B cell (primary cell): ENCODE measurements around the gene TRDN. TPM values are rescaled to one million over a fixed set of nuclear protein-coding genes. Genes with fewer than 3 reads are reported as not detected.

Source experiments
- ATAC-seq: fragments of 200-7000 bp; cut with Tn5 transposase; one replicate; pipeline ENCODE4 v1.10.0; 2021; ENCODE audit warnings: low read depth, mild to moderate bottlenecking, moderate number of reproducible peaks, moderate library complexity
- CTCF ChIA-PET: fragments of 350-600 bp; sonication (Branson Sonifier 250); formaldehyde crosslinking; loops from one replicate; lab custom pipeline; 2021; ENCODE audit warnings: antibody characterized with exemption, inconsistent platforms; lab: Charles Lee
- POLR2A ChIA-PET: fragments of 350-600 bp; sonication (Branson Sonifier 250); formaldehyde crosslinking; loops from one replicate; lab custom pipeline; 2021; ENCODE audit warnings: antibody characterized with exemption; lab: Charles Lee
- DNase-seq: peaks from one replicate; pipeline ENCODE4 v3.0.0; 2013
- H2AFZ ChIP-seq: 2 replicates; pipeline ENCODE4 v1.6.1; 2012; ENCODE audit warnings: mild to moderate bottlenecking, low read depth, low read length; ENCODE audit not compliant: insufficient read depth, poor library complexity, severe bottlenecking
- H3K27ac ChIP-seq, 2 donors: 1 replicate in 1 of 2; 2 replicates in 1 of 2; pipeline ENCODE4 v1.5.1; 2012 to 2013; ENCODE audit warnings: low read length in 2 of 2, mild to moderate bottlenecking in 2 of 2, moderate library complexity in 1 of 2
- H3K27me3 ChIP-seq, 4 experiments: fragments of 200-600 bp in 1 of 4; sonication (generic) in 1 of 4; replicated peaks in 1 of 4; 1 replicate in 2 of 4; 2 replicates in 2 of 4; pipeline versions ENCODE4 v1.6.1 to v1.7.0; 2013 to 2016; ENCODE audit warnings: low read length in 3 of 4, mild to moderate bottlenecking in 2 of 4, mixed read lengths in 1 of 4, moderate library complexity in 1 of 4; ENCODE audit not compliant: insufficient read depth in 4 of 4, control insufficient read depth in 3 of 4; ENCODE audit errors: control extremely low read depth in 1 of 4
- H3K36me3 ChIP-seq, 2 experiments: replicated peaks in 1 of 2; 1 replicate in 1 of 2; 2 replicates in 1 of 2; pipeline versions ENCODE4 v1.6.1 to v1.7.1; 2013; ENCODE audit warnings: low read length in 1 of 2; ENCODE audit not compliant: insufficient read depth in 2 of 2, control insufficient read depth in 1 of 2; ENCODE audit errors: control extremely low read depth in 1 of 2, extremely low read depth in 1 of 2
- H3K4me1 ChIP-seq, 2 donors: fragments of 200-600 bp in 1 of 2; sonication (generic) in 1 of 2; 1 replicate in 1 of 2; 2 replicates in 1 of 2; pipeline versions ENCODE4 v1.5.1 to v1.6.1; 2013 to 2017; ENCODE audit warnings: low read length in 2 of 2; ENCODE audit not compliant: control insufficient read depth in 2 of 2, insufficient read depth in 2 of 2
- H3K4me2 ChIP-seq: replicated peaks from 2 replicates; pipeline ENCODE3; 2012; ENCODE audit warnings: mild to moderate bottlenecking, low read depth, low read length; ENCODE audit not compliant: poor library complexity, severe bottlenecking
- H3K4me3 ChIP-seq, 5 experiments: fragments of 200-600 bp in 1 of 5; sonication (generic) in 1 of 5; 1 replicate in 3 of 5; 2 replicates in 2 of 5; pipeline versions ENCODE4 v1.5.1 to v1.7.0; 2011 to 2016; ENCODE audit warnings: low read length in 4 of 5, mild to moderate bottlenecking in 4 of 5, low read depth in 2 of 5, control low read depth in 1 of 5, moderate library complexity in 1 of 5; ENCODE audit not compliant: insufficient read depth in 1 of 5; ENCODE audit errors: control extremely low read depth in 1 of 5, extremely low read depth in 1 of 5
- H3K79me2 ChIP-seq: fragments of 200-600 bp; sonication (generic); one replicate; pipeline ENCODE4 v1.6.0; 2016; ENCODE audit warnings: low read length; ENCODE audit not compliant: control insufficient read depth, insufficient read depth
- H3K9ac ChIP-seq: fragments of 200-600 bp; sonication (generic); 2 replicates; pipeline ENCODE4 v1.6.1; 2017; ENCODE audit warnings: mild to moderate bottlenecking, low read length, moderate library complexity
- H3K9me3 ChIP-seq, 3 donors: one replicate each; pipeline versions ENCODE4 v1.6.1 to v1.7.1; 2013; ENCODE audit warnings: low read length in 2 of 3; ENCODE audit not compliant: control insufficient read depth in 2 of 3, insufficient read depth in 1 of 3; ENCODE audit errors: control extremely low read depth in 1 of 3
- H4K20me1 ChIP-seq: 2 replicates; pipeline ENCODE4 v1.6.0; 2012; ENCODE audit warnings: mild to moderate bottlenecking, low read length; ENCODE audit not compliant: insufficient read depth, control insufficient read depth, poor library complexity, severe bottlenecking
- H3K27ac Mint-ChIP-seq: one replicate; pipeline ENCODE4 v1.8.0; 2021; ENCODE audit warnings: mixed read lengths
- H3K27me3 Mint-ChIP-seq: one replicate; pipeline ENCODE4 v1.8.0; 2021; ENCODE audit warnings: mixed read lengths
- H3K4me1 Mint-ChIP-seq: one replicate; pipeline ENCODE4 v1.8.0; 2021; ENCODE audit warnings: mixed read lengths
- H3K4me3 Mint-ChIP-seq: one replicate; pipeline ENCODE4 v1.8.0; 2021; ENCODE audit warnings: mixed read lengths
- H3K9me3 Mint-ChIP-seq: one replicate; pipeline ENCODE4 v1.8.0; 2022; ENCODE audit warnings: mixed read lengths; ENCODE audit not compliant: insufficient read depth
- CTCF ChIP-seq: fragments of 200-600 bp; IDR thresholded peaks from one replicate; pipeline ENCODE4 v1.8.0; 2022; ENCODE audit warnings: antibody characterized with exemption, mild to moderate bottlenecking
- EZH2 ChIP-seq: IDR thresholded peaks from 2 replicates; pipeline ENCODE4 v1.6.1; 2012; ENCODE audit warnings: borderline replicate concordance, low read depth, mild to moderate bottlenecking, moderate library complexity, low read length; ENCODE audit not compliant: insufficient read depth, poor library complexity, severe bottlenecking
- WGBS: methylation state at CpG from one replicate; pipeline ENCODE4 v1.1.5; 2013; ENCODE audit warnings: missing lambda C conversion rate; ENCODE audit not compliant: insufficient coverage; 5-methylcytosine and 5-hydroxymethylcytosine counted together
- intact Hi-C: fragments of 100-400 bp; cut with micrococcal nuclease; formaldehyde crosslinking; loops from one replicate; pipeline ENCODE4 v1.10.0; 2022
- polyA plus RNA-seq: library from polyadenylated mRNA; depleted of rRNA; stranded (reverse); fragments of >200 nt; gene quantifications from 2 replicates; pipeline ENCODE4 v1.2.3, GENCODE V29; 2012
- total RNA-seq, 2 donors: library from RNA; stranded (reverse); fragments of 120-200 nt in 1 of 2; gene quantifications; 1 replicate in 1 of 2; 2 replicates in 1 of 2; pipeline versions ENCODE4 v1.2.3 to v1.2.4, GENCODE V29; 2013 to 2022

Gene TRDN
- total and polyA plus RNA-seq, 2 donors (not counting 1 experiment from before 2014, with no cell fraction given): not detected

GRCh38 chr6:123661105-123661891, 24.5 kb upstream of the TRDN start:
- no peak overlapping the region for H3K4me3 Mint-ChIP-seq
- H3K4me2 ChIP-seq: no peak overlapping the region
- H3K4me1 ChIP-seq: no peaks in the 10 kb centered on the region
- no peaks in the 10 kb centered on the region for H3K27me3 Mint-ChIP-seq
- DNase-seq: no peak
- H3K27ac ChIP-seq: no peak overlapping the region
- TF ChIP-seq CTCF: no peak
- no peak for TF ChIP-seq EZH2
- no peaks in the 10 kb centered on the region for H3K4me1 Mint-ChIP-seq
- H3K9ac ChIP-seq: no peak overlapping the region
- H3K79me2 ChIP-seq: no peaks in the 10 kb centered on the region
- CTCF ChIA-PET: no interaction called here
- no peaks in the 10 kb centered on the region for H3K36me3 ChIP-seq
- no peaks in the 10 kb centered on the region for H4K20me1 ChIP-seq
- ATAC-seq: no peak
- WGBS: 97% methylated on average over 4 of the region's 5 CpGs
- H3K27ac Mint-ChIP-seq: no peak overlapping the region
- H3K9me3 Mint-ChIP-seq: no peaks in the 10 kb centered on the region
- H3K9me3 ChIP-seq: no peaks in the 10 kb centered on the region
- H3K27me3 ChIP-seq: no peaks in the 10 kb centered on the region
- H2AFZ ChIP-seq: no peak overlapping the region
- intact Hi-C loops: no loop called here
- no peak overlapping the region for H3K4me3 ChIP-seq
- POLR2A ChIA-PET: no interaction called here

- ChIA-PET POLR2A (no interaction called here), CTCF (no interaction called here)
- ATAC-seq (no peak), DNase-seq (no peak)
- intact Hi-C loops: no loop called here
- no peak for TF ChIP-seq EZH2
- TF ChIP-seq CTCF: no peak
- no peaks in the 10 kb centered on the region for H3K36me3 ChIP-seq
- H3K4me3 ChIP-seq: no peak overlapping the region
- no peaks in the 10 kb centered on the region for H3K4me1 ChIP-seq
- no peak overlapping the region for H3K4me2 ChIP-seq
- H3K4me1 Mint-ChIP-seq: no peaks in the 10 kb centered on the region
- no peak overlapping the region for H3K9ac ChIP-seq
- H3K27ac ChIP-seq: no peak overlapping the region
- no peaks in the 10 kb centered on the region for H3K9me3 Mint-ChIP-seq
- no peaks in the 10 kb centered on the region for H3K9me3 ChIP-seq
- no peak overlapping the region for H2AFZ ChIP-seq
- WGBS: 79% methylated on average over 5 of the region's 5 CpGs
- no peak overlapping the region for H3K4me3 Mint-ChIP-seq
- no peaks in the 10 kb centered on the region for H3K27me3 ChIP-seq
- H3K27me3 Mint-ChIP-seq: no peaks in the 10 kb centered on the region
- no peaks in the 10 kb centered on the region for H4K20me1 ChIP-seq
- no peaks in the 10 kb centered on the region for H3K79me2 ChIP-seq
- H3K27ac Mint-ChIP-seq: no peak overlapping the region
Measured at GRCh38 chr6:123659960-123660748, 23.4 kb upstream of the TRDN start.
